SK-N-MC (cell line): ENCODE measurements around the gene CNGA2.

ENCODE experiments used
- EZH2 ChIP-seq: fragments of 200-600 bp; sonication (generic); IDR thresholded peaks from one replicate; pipeline ENCODE4 v1.6.1; 2017; ENCODE audit warnings: antibody characterized with exemption
- POLR2AphosphoS5 ChIP-seq: IDR thresholded peaks from 2 replicates; pipeline ENCODE4 v1.6.1; 2012; ENCODE audit warnings: mild to moderate bottlenecking, low read depth, low read length, borderline replicate concordance

DNA sequence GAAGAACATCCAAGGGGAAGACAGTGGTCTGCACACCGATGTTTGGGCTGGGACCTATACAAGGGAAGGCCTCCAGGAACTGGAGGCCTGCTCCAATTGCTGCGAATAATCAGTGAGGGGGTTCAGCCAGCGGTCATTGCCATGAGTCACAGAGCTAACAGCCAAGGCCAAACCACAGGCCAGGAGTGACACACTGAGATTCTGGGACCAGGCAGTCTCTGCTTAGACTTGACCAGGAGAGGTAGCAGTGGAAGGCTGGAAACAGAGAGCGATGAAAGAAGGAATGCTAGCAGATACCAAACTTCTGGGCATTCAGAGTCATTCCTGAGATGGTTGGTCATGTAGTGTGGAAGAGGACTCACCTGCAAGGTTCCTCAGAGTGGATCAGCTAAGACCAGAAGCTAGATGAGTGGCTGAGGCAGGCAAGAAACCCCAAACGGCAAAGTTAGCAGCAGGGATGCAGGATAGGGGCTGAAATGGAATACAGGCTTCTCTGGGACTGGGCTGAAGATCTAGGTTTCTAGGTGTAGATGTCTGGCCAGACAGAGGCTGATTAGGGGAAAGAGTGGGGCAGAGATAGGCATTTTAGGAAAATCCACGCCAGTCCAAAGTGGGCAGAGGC lies 54.7 kb downstream of the CNGA2 start:
- TF ChIP-seq EZH2, result no peak
- no peak for TF ChIP-seq POLR2AphosphoS5
